Tibial nerve (tissue), 3 donors: ENCODE data around the gene FAM50A.

ENCODE experiments used
- POLR2A ChIP-seq, 2 donors: fragments of 450-650 bp; IDR thresholded peaks; one replicate each; pipeline ENCODE4 v1.6.1; 2017; ENCODE audit warnings: antibody characterized with exemption in 2 of 2, mild to moderate bottlenecking in 2 of 2, moderate library complexity in 2 of 2
- TF ChIP-seq, protein P1 (sequence below), 5 experiments: fragments of 200-600 bp in 3 of 5; fragments of 450-650 bp in 2 of 5; sonication (generic) in 3 of 5; IDR thresholded peaks; one replicate each; pipeline ENCODE4 v1.5.1; 2016 to 2019; ENCODE audit warnings: antibody characterized with exemption in 5 of 5, mild to moderate bottlenecking in 3 of 5, moderate library complexity in 2 of 5

DNA sequence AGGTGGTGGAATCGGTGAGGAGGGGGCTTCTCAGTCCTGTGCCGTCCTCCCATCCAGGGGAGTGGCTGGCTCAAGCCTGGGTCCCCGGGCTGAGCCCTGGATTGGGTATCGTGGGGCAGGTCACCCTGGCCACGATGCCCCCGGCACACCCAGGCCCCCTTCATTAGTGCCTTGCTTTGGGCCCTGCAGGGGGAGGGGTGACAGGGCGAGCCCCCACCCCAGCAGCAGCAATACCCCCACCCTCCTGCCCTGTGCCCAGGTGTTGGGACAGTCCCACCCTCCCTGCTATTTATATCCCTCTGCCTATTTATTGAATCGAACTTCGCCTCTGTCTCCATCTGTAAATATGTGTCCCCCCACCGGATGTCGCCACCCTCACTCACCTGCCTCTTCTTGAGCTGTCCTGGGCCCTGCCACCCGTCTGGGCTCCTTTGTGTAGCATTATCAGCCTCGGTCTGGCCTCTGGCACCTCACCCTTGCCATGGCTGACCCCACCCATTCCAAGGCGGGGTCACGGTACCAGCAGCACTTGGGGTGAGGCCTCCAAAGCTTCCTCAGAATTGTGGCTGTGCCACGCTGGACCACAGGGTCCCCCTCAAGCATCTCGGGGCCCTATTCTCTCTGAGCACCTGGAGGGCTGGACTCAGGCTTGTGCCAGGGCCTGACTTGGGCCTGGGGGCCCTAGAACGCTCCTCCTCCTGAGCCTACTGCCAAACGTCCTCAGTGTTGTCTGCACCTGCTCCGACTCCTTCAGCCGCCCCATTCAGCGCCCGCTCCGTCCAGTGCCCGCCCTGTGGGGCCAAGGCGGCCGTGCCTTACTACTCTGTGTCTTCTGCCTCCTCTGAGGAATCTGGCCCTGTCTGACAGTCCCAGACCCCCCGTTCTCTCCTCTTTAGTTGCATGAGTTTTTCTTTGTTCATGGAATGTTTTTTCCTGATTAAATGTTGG is 29.0 kb downstream of the FAM50A start:
- TF ChIP-seq POLR2A (IDR thresholded peaks at IDR 0.05): no peak
- TF ChIP-seq, protein P1, sequence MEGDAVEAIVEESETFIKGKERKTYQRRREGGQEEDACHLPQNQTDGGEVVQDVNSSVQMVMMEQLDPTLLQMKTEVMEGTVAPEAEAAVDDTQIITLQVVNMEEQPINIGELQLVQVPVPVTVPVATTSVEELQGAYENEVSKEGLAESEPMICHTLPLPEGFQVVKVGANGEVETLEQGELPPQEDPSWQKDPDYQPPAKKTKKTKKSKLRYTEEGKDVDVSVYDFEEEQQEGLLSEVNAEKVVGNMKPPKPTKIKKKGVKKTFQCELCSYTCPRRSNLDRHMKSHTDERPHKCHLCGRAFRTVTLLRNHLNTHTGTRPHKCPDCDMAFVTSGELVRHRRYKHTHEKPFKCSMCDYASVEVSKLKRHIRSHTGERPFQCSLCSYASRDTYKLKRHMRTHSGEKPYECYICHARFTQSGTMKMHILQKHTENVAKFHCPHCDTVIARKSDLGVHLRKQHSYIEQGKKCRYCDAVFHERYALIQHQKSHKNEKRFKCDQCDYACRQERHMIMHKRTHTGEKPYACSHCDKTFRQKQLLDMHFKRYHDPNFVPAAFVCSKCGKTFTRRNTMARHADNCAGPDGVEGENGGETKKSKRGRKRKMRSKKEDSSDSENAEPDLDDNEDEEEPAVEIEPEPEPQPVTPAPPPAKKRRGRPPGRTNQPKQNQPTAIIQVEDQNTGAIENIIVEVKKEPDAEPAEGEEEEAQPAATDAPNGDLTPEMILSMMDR (IDR thresholded peaks at IDR 0.05): no peak
